Progenitor cell of endocrine pancreas (in vitro differentiated cells): ENCODE measurements around the gene YBX3. TPM values are rescaled to one million over a fixed set of nuclear protein-coding genes. Genes with fewer than 3 reads are reported as not detected.

Source experiments
- DNase-seq: peaks from one replicate; pipeline ENCODE4 v3.0.0; 2021; ENCODE audit warnings: low spot score; ENCODE audit not compliant: unreplicated experiment
- H3K27ac Mint-ChIP-seq: 2 replicates; pipeline ENCODE4 v1.8.0; 2021; ENCODE audit warnings: mild to moderate bottlenecking, moderate library complexity, mixed read lengths
- H3K27me3 Mint-ChIP-seq: 2 replicates; pipeline ENCODE4 v1.8.0; 2021; ENCODE audit warnings: mixed read lengths
- H3K36me3 Mint-ChIP-seq: 2 replicates; pipeline ENCODE4 v1.8.0; 2022; ENCODE audit warnings: mixed read lengths; ENCODE audit not compliant: insufficient read depth
- H3K4me1 Mint-ChIP-seq: 2 replicates; pipeline ENCODE4 v1.8.0; 2021; ENCODE audit warnings: low read depth, mixed read lengths
- H3K4me3 Mint-ChIP-seq: 2 replicates; pipeline ENCODE4 v1.8.0; 2021; ENCODE audit warnings: low read depth, mild to moderate bottlenecking, moderate library complexity, mixed read lengths
- H3K9me3 Mint-ChIP-seq: 2 replicates; pipeline ENCODE4 v1.8.0; 2021; ENCODE audit warnings: low read depth, mixed read lengths
- total RNA-seq: library from RNA; stranded (reverse); gene quantifications from 2 replicates; pipeline ENCODE4 v1.2.1, GENCODE V29; 2021
- TF ChIP-seq, protein P1 (sequence below): fragments of 200-600 bp; sonication (generic); IDR thresholded peaks from one replicate; pipeline ENCODE4 v1.5.0; 2021; ENCODE audit warnings: antibody characterized with exemption, mild to moderate bottlenecking; ENCODE audit not compliant: unreplicated experiment

The YBX3 gene
- total RNA-seq, 1 donor from 2014 or later, result 200 TPM

DNA sequence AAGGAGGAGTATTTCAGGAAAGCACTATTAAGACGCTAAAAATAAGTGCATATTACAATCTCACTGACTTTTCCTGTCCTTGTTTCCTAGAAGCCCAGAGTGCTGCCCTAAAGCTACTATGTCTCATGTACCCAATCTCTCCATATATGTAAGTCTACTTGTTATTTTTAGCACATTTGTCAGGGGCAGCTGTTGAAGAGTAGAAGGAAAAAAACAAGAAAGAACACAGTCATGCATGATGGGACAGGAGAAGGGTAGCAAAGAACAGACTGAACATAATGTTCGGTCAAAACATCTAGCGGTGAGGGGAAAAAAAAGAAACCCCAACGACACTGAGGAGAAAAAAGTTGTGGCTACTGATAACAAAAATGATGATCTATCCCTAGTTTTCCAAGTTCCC, 14.3 kb downstream of the YBX3 start:
- H3K27ac Mint-ChIP-seq, result no peak overlapping the region
- TF ChIP-seq, protein P1, sequence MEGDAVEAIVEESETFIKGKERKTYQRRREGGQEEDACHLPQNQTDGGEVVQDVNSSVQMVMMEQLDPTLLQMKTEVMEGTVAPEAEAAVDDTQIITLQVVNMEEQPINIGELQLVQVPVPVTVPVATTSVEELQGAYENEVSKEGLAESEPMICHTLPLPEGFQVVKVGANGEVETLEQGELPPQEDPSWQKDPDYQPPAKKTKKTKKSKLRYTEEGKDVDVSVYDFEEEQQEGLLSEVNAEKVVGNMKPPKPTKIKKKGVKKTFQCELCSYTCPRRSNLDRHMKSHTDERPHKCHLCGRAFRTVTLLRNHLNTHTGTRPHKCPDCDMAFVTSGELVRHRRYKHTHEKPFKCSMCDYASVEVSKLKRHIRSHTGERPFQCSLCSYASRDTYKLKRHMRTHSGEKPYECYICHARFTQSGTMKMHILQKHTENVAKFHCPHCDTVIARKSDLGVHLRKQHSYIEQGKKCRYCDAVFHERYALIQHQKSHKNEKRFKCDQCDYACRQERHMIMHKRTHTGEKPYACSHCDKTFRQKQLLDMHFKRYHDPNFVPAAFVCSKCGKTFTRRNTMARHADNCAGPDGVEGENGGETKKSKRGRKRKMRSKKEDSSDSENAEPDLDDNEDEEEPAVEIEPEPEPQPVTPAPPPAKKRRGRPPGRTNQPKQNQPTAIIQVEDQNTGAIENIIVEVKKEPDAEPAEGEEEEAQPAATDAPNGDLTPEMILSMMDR, result no peak
- H3K4me1 Mint-ChIP-seq, result no peaks in the 10 kb centered on the region
- no peaks in the 10 kb centered on the region for H3K27me3 Mint-ChIP-seq
- H3K9me3 Mint-ChIP-seq, result no peaks in the 10 kb centered on the region
- H3K36me3 Mint-ChIP-seq, result peaks cover 33% of the 10 kb centered on the region
- no peak overlapping the region for H3K4me3 Mint-ChIP-seq
- DNase-seq, result no peak

DNA sequence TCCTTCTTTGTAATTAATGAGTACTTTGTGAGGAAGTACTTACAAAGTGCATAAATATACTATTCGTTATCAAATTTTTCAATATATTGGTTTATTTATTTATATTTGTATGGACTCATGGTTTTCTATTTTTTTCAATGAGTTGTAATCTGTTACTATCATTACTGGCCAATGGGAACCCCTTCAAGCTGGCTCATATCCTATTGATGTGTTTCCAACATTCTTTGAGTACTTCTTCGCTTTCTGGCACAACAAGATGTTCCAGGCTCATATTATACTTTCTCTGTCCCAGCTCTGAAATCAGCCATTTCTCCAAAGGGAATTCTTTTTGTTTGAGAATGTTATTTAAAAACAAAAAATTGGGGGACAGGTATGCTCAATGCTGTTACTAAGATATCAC, 17.5 kb downstream of the YBX3 start:
- Mint-ChIP-seq H3K27ac (no peak overlapping the region), H3K9me3 (no peaks in the 10 kb centered on the region), H3K4me3 (no peak overlapping the region), H3K36me3 (peaks cover 28% of the 10 kb centered on the region), H3K4me1 (no peaks in the 10 kb centered on the region), H3K27me3 (no peaks in the 10 kb centered on the region)
- DNase-seq, result no peak
- TF ChIP-seq, protein P1, result no peak

DNA sequence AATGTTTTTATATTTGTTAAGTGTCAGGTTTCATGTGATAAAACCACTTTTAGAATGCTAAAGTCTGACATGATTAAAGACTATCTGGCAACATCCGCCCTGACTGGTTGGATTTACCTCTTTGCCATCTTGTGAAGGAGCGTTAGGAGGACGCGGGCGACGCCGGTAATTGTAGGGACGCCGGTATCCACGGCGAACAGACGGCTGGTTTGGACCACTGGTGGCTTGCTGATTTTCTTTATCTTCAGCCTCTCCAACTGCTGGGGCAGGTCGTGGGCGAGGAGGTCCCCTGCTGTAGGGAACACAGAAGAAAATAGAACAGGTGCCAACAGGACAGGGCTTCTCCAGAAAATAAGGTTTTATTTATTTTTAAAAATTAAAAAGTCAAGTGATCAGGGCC, 21.3 kb downstream of the YBX3 start:
- no peaks in the 10 kb centered on the region for H3K9me3 Mint-ChIP-seq
- H3K4me1 Mint-ChIP-seq, result no peaks in the 10 kb centered on the region
- H3K36me3 Mint-ChIP-seq, result peaks cover 32% of the 10 kb centered on the region
- H3K4me3 Mint-ChIP-seq, result no peak overlapping the region
- H3K27me3 Mint-ChIP-seq, result no peaks in the 10 kb centered on the region
- TF ChIP-seq, protein P1, result no peak
- DNase-seq, result no peak
- H3K27ac Mint-ChIP-seq, result no peak overlapping the region

DNA sequence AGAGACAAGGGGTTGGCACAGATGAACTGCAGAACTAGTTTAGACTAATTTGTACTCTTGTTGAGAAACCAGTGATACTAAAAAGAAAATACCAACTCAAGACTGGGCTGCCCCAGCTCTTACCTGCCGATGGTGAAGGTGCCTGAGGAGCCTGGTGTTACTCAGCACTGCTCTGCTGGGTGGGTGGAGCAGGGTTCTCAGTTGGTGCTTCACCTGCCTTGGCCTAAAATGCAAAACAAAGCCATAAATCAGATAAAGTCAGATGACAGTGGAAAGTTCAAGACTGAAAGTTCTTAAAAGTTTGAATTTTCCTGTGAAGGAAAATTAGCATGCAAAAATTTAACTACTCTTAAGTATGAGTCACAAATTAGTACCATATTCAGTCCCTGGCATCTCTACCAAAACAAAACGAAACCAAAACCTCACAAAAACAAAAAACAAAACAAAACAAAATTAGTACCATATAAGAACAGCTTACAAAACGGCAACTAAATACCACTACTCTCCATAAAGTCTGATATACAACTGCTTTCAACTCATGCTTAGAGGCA, 21.9 kb downstream of the YBX3 start:
- Mint-ChIP-seq H3K4me1 (no peaks in the 10 kb centered on the region), H3K36me3 (peaks cover 32% of the 10 kb centered on the region), H3K4me3 (no peak overlapping the region), H3K27ac (no peak overlapping the region), H3K27me3 (no peaks in the 10 kb centered on the region), H3K9me3 (no peaks in the 10 kb centered on the region)
- DNase-seq, result no peak
- TF ChIP-seq, protein P1, result no peak

DNA sequence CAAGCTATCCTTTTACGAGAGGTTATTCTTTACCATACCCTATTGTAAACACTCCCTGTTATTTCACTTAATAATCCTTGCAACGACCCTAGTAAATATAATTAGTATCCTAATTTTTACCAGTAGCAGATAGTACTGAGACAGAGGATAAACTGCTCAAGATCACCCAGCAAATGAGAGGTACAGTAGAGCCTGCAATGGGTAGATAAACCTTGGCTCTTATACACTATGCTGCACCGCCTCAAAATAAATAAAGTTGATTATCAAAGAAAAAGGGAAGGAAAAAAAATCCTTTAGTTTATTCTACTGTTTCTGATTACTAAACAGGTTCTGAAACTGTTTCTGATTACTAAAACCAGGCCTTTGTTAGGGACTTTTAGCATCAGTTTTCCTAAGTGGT, 22.5 kb downstream of the YBX3 start:
- H3K9me3 Mint-ChIP-seq, result peaks cover 2% of the 10 kb centered on the region
- H3K4me1 Mint-ChIP-seq, result no peaks in the 10 kb centered on the region
- TF ChIP-seq, protein P1, result no peak
- no peak overlapping the region for H3K27ac Mint-ChIP-seq
- H3K27me3 Mint-ChIP-seq, result no peaks in the 10 kb centered on the region
- no peak overlapping the region for H3K4me3 Mint-ChIP-seq
- H3K36me3 Mint-ChIP-seq, result peaks cover 34% of the 10 kb centered on the region
- no peak for DNase-seq
